Muscle of leg (tissue), 11 donors: ENCODE data around the gene PDE7B. TPM values are rescaled to one million over a fixed set of nuclear protein-coding genes. Genes with fewer than 3 reads are reported as not detected.

Experiments used
- DNase-seq: peaks from one replicate; pipeline ENCODE4 v3.0.0; 2013
- H3K27ac ChIP-seq: one replicate; pipeline ENCODE4 v1.5.1; 2013; ENCODE audit warnings: mild to moderate bottlenecking, low read length, control low read depth
- H3K27me3 ChIP-seq: one replicate; pipeline ENCODE4 v1.6.1; 2013; ENCODE audit warnings: low read length; ENCODE audit not compliant: control insufficient read depth, insufficient read depth
- H3K36me3 ChIP-seq: one replicate; pipeline ENCODE4 v1.6.1; 2013; ENCODE audit warnings: low read length; ENCODE audit not compliant: control insufficient read depth, insufficient read depth
- H3K4me1 ChIP-seq: one replicate; pipeline ENCODE4 v1.6.1; 2013; ENCODE audit warnings: low read length; ENCODE audit not compliant: control insufficient read depth, insufficient read depth
- H3K4me3 ChIP-seq: one replicate; pipeline ENCODE4 v1.5.1; 2013; ENCODE audit warnings: low read length, control low read depth
- H3K9me3 ChIP-seq: replicated peaks from 2 replicates; pipeline ENCODE4 v1.6.1; 2013; ENCODE audit warnings: low read depth, low read length; ENCODE audit not compliant: control insufficient read depth
- WGBS: methylation state at CpG from one replicate; pipeline ENCODE4 v1.1.5; 2013; ENCODE audit warnings: missing lambda C conversion rate; ENCODE audit not compliant: insufficient coverage; 5-methylcytosine and 5-hydroxymethylcytosine counted together
- polyA plus RNA-seq, 8 donors: library from polyadenylated mRNA; unstranded; fragments of 120-200 nt; gene quantifications; one replicate each; pipeline versions ENCODE4 v1.2.1 to v1.2.3, GENCODE V29; 2013; ENCODE audit warnings: inconsistent platforms in 1 of 8, low replicate concordance in 1 of 8; ENCODE audit not compliant: insufficient read length in 8 of 8, insufficient read depth in 1 of 8
- total RNA-seq: library from RNA; stranded (reverse); fragments of 120-200 nt; gene quantifications from one replicate; pipeline ENCODE4 v1.2.4, GENCODE V29; 2013

The PDE7B gene
- total and polyA plus RNA-seq, 9 donors = 6.9 to 10.9 (median 8.6) TPM

- no peak overlapping the region for H3K4me3 ChIP-seq
- DNase-seq = peak; percentile 90
- H3K4me1 ChIP-seq = no peaks in the 10 kb centered on the region
- H3K9me3 ChIP-seq = no peaks in the 10 kb centered on the region
- no peaks in the 10 kb centered on the region for H3K27me3 ChIP-seq
- peak overlapping the region; percentile 60 for H3K27ac ChIP-seq
- 50% methylated on average over 2 of the region's 8 CpGs for WGBS
- no peaks in the 10 kb centered on the region for H3K36me3 ChIP-seq
Observed at GRCh38 chr6:136086686-136087085, 235.2 kb downstream of the PDE7B start.

DNA sequence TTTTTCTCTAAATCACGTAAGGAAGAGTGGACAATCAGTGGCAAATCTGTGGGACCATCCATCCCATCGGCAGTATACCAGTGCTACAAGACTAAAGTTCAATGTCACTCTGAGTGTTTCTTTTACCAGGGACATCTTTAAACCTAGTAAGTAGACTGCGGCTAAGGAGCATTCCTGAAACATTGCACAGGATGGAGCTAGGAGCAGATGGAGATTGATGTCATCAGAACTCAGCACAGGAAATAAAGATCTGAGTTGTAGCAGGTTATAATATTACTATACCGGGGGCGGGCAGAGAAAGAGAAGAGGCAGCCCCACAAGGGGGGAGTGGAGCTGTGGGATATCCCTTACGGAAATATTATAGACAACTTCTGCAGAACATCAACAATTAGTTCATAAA is 236.5 kb downstream of the PDE7B start:
- no peaks in the 10 kb centered on the region for H3K4me1 ChIP-seq
- no peaks in the 10 kb centered on the region for H3K36me3 ChIP-seq
- H3K27me3 ChIP-seq = no peaks in the 10 kb centered on the region
- no peak overlapping the region for H3K27ac ChIP-seq
- no peaks in the 10 kb centered on the region for H3K9me3 ChIP-seq
- no peak overlapping the region for H3K4me3 ChIP-seq
- DNase-seq = no peak
- 93% methylated on average over 2 of the region's 6 CpGs for WGBS

DNA sequence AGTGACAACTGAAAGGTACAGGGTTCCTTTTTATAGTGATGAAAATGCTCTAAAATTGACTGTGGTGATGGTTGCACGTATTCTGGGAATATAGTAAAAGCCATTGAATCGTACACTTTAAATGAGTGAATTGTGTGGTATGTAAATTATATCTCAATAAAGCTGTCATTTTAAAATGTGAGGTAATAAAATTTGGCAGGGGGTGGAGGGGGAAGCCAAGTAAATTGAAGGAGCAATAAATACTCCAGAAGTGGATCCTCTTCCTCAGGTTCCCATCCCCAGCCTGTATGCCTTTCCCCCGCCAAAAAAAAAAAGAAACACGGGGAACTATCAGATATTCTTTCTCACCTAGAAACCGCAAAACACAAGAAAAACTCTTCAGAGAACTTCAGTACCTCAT is 237.2 kb downstream of the PDE7B start:
- Histone ChIP-seq H3K27me3 (no peaks in the 10 kb centered on the region), H3K27ac (no peak overlapping the region), H3K9me3 (no peaks in the 10 kb centered on the region), H3K4me1 (no peaks in the 10 kb centered on the region), H3K36me3 (no peaks in the 10 kb centered on the region), H3K4me3 (no peak overlapping the region)
- DNase-seq = no peak
- WGBS = no CpG with 5 or more reads among the region's 5 CpGs

DNA sequence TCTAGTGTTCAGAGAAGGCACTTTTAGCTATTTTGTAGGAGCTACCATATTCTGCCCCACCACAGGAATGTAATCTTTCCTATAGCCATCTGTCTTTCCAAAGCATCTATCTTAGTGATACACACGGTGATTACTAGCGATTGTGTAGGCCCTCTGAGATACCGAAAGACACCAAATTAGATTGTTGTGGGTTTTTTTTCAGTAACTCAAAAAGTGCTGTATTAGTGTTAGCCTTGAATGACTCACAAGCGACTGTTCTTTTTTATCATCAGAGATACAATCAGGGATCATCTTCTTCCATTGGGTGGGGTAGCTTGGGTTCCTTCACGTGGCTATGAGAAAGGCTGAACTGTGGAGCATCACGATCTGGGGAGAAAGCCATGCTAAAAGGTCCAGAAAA is 238.4 kb downstream of the PDE7B start:
- Histone ChIP-seq H3K27ac (no peak overlapping the region), H3K27me3 (no peaks in the 10 kb centered on the region), H3K4me3 (no peak overlapping the region), H3K36me3 (no peaks in the 10 kb centered on the region), H3K9me3 (peaks cover 5% of the 10 kb centered on the region), H3K4me1 (no peaks in the 10 kb centered on the region)
- no CpG with 5 or more reads among the region's 6 CpGs for WGBS
- DNase-seq = no peak

GRCh38 chr6:136090929-136091328 is 239.4 kb downstream of the PDE7B start:
- no CpG with 5 or more reads among the region's 1 CpG for WGBS
- H3K36me3 ChIP-seq = no peaks in the 10 kb centered on the region
- H3K4me1 ChIP-seq = peaks cover 4% of the 10 kb centered on the region
- no peak overlapping the region for H3K27ac ChIP-seq
- no peaks in the 10 kb centered on the region for H3K27me3 ChIP-seq
- DNase-seq = no peak
- peaks cover 5% of the 10 kb centered on the region for H3K9me3 ChIP-seq
- no peak overlapping the region for H3K4me3 ChIP-seq

DNA sequence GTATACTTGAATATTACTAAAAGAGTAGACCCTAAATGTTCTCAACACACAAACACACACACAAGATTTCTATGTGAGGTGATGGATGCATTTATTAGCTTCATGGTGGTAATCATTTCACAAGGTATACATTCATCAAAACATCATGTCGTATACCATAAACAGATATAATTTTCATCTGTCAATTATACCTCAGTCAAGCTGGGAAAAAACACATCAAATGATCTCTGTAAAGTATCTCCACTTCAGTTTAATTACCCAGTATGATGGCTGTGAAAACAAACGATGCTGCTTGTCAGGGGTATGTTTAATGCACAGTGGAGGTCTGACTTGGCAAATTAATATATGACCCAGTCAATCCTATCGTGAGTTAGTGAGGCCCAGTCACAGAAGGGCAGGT is 241.4 kb downstream of the PDE7B start:
- no peak for DNase-seq
- Histone ChIP-seq H3K9me3 (peaks cover 5% of the 10 kb centered on the region), H3K4me1 (peaks cover 4% of the 10 kb centered on the region), H3K27ac (no peak overlapping the region), H3K4me3 (no peak overlapping the region), H3K27me3 (no peaks in the 10 kb centered on the region), H3K36me3 (no peaks in the 10 kb centered on the region)
- no CpG with 5 or more reads among the region's 3 CpGs for WGBS

GRCh38 chr6:136093835-136094234 is 242.3 kb downstream of the PDE7B start:
- DNase-seq = no peak
- WGBS = no CpG with 5 or more reads among the region's 1 CpG
- H3K27me3 ChIP-seq = no peaks in the 10 kb centered on the region
- H3K4me1 ChIP-seq = peaks cover 4% of the 10 kb centered on the region
- peaks cover 5% of the 10 kb centered on the region for H3K9me3 ChIP-seq
- no peak overlapping the region for H3K27ac ChIP-seq
- H3K36me3 ChIP-seq = no peaks in the 10 kb centered on the region
- no peak overlapping the region for H3K4me3 ChIP-seq

DNA sequence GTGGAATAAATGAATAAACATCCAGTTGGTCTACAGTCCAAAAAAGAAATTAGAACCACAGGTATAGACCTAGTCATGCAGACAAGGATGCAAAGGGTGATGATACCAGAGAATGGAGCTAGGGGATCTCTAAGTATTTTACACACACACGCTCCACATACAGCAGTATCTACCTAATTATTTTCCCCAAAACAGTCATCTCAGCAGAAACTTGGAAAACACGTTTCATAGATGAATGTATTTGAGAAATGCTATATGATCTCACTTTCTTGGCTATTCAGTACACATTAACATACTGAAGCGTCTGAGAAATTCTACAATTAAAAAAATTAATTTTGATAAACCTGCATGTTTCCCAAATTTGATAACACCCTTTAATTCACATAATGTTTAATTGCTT is 243.3 kb downstream of the PDE7B start:
- H3K27me3 ChIP-seq = no peaks in the 10 kb centered on the region
- peaks cover 4% of the 10 kb centered on the region for H3K4me1 ChIP-seq
- peaks cover 5% of the 10 kb centered on the region for H3K9me3 ChIP-seq
- DNase-seq = no peak
- no peaks in the 10 kb centered on the region for H3K36me3 ChIP-seq
- H3K27ac ChIP-seq = no peak overlapping the region
- no CpG with 5 or more reads among the region's 3 CpGs for WGBS
- no peak overlapping the region for H3K4me3 ChIP-seq

DNA sequence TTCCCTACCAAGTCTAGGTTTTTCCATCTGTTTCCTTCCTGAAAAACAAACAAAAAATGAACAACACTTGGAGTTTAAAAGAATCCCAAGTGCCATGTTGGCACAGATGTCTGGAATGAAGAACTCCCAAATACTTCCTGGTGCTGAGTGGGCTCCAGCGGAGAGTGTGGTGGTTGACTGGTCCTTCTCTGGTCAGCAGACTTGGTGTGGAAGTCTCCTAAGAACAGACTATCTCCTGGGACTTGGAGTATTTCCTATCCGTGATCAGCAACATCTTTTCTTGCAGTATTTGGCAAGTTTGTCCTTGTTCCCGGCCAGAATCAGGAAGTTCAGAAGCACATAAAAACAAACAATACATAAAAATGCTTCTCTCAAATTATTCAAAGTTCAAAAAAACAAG is 244.5 kb downstream of the PDE7B start:
- Histone ChIP-seq H3K27me3 (no peaks in the 10 kb centered on the region), H3K9me3 (peaks cover 5% of the 10 kb centered on the region), H3K36me3 (no peaks in the 10 kb centered on the region), H3K4me1 (peaks cover 4% of the 10 kb centered on the region), H3K4me3 (no peak overlapping the region), H3K27ac (peak overlapping the region; percentile 29)
- DNase-seq = peak; percentile 93
- WGBS = 50% methylated on average over 1 of the region's 3 CpGs

GRCh38 chr6:136102991-136103688 is 251.6 kb downstream of the PDE7B start:
- Histone ChIP-seq H3K4me3 (no peak overlapping the region), H3K27ac (peak overlapping the region; percentile 49), H3K36me3 (no peaks in the 10 kb centered on the region), H3K9me3 (no peaks in the 10 kb centered on the region), H3K27me3 (no peaks in the 10 kb centered on the region), H3K4me1 (peaks cover 7% of the 10 kb centered on the region)
- WGBS = 100% methylated on average over 1 of the region's 7 CpGs
- DNase-seq = no peak
